ENCODE measurements around the gene COX15. TPM values are rescaled to one million over a fixed set of nuclear protein-coding genes. Genes with fewer than 3 reads are reported as not detected.

The COX15 gene
- total RNA-seq, 1 experiment from 2014 or later = 34.2 TPM

DNA sequence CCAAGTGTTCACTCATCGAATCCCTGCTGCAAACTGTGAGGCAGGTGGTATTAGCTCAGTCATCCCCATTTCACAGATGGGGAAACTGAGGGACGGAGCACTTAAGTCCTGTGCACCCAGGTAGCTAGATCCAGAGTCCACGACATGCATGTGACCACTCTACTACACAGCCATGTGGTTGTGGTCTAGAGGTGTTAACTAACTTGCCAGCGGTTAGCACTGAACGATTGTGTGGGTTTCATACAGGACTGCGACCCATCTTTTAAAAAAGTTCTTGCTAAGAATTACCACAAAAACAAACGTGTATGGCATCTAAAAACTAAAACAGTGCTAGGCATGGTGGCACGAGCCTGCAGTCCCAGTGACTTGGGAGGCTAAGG lies 34.4 kb upstream of the COX15 start:
- Histone ChIP-seq H4K8ac (replicated peaks; ENCODE audit: insufficient read length, low read depth, low read length) (no peak overlapping the region), H4K91ac (ENCODE audit: insufficient read length, low read depth, low read length) (no peak overlapping the region), H2BK120ac (ENCODE audit: low read depth, low read length, poor library complexity, severe bottlenecking) (no peak overlapping the region), H3K9ac (ENCODE audit: extremely low read depth, insufficient read length, low read length) (no peak overlapping the region), H2BK12ac (ENCODE audit: insufficient read length, low read depth, low read length) (no peak overlapping the region), H3K14ac (ENCODE audit: insufficient read depth, low read length) (no peak overlapping the region), H4K20me1 (ENCODE audit: control insufficient read depth, insufficient read depth, insufficient read length) (no peaks in the 10 kb centered on the region), H4K5ac (ENCODE audit: insufficient read length, low read depth, low read length) (no peak overlapping the region), H3K4me2 (ENCODE audit: insufficient read depth, insufficient read length, low read length) (no peak overlapping the region), H2AFZ (ENCODE audit: low read length) (no peak overlapping the region), H3K27ac (ENCODE audit: insufficient read length, low read depth, low read length) (no peak overlapping the region), H3K18ac (ENCODE audit: insufficient read length, low read depth, low read length) (no peak overlapping the region), H3T11ph (ENCODE audit: low read length) (no peak overlapping the region), H2BK20ac (ENCODE audit: low read depth, low read length, poor library complexity, severe bottlenecking) (no peak overlapping the region), H2AK5ac (ENCODE audit: insufficient read length, low read length) (no peak overlapping the region), H3K56ac (ENCODE audit: insufficient read length, low read depth, low read length) (no peak overlapping the region), H3K4me1 (ENCODE audit: insufficient read depth, low read length) (no peaks in the 10 kb centered on the region), H3K23ac (ENCODE audit: insufficient read length, low read depth, low read length) (no peak overlapping the region), H3K79me2 (ENCODE audit: insufficient read depth, low read length) (no peaks in the 10 kb centered on the region), H3K4ac (ENCODE audit: low read depth, low read length) (no peak overlapping the region), H3K23me2 (ENCODE audit: insufficient read length, low read depth, low read length, poor library complexity, severe bottlenecking) (no peaks in the 10 kb centered on the region), H2BK5ac (ENCODE audit: insufficient read length, low read length) (no peak overlapping the region), H3K79me1 (ENCODE audit: insufficient read depth, low read depth, low read length, poor library complexity, severe bottlenecking) (no peaks in the 10 kb centered on the region), H3K9me3 (ENCODE audit: control insufficient read depth, low read depth, low read length) (no peaks in the 10 kb centered on the region), H2BK15ac (ENCODE audit: low read depth, low read length) (no peak overlapping the region), H3K27me3 (ENCODE audit: insufficient read depth, low read length) (no peaks in the 10 kb centered on the region)
- Mint-ChIP-seq H3K9me3 (no peaks in the 10 kb centered on the region), H3K27me3 (ENCODE audit: low read depth) (no peaks in the 10 kb centered on the region), H3K4me3 (no peak overlapping the region), H3K27ac (no peak overlapping the region), H3K36me3 (ENCODE audit: insufficient read depth in 1 of 3, low read depth in 3 of 3) (peaks cover 0 to 5% (median 0%) of the 10 kb centered on the region in 3 experiments; a peak in 2 of 7 replicates), H3K4me1 (no peaks in the 10 kb centered on the region)
- WGBS (ENCODE audit: extremely low coverage, insufficient read length, low lambda C conversion rate) = no CpG with 5 or more reads among the region's 8 CpGs
- TF ChIP-seq, protein P1, sequence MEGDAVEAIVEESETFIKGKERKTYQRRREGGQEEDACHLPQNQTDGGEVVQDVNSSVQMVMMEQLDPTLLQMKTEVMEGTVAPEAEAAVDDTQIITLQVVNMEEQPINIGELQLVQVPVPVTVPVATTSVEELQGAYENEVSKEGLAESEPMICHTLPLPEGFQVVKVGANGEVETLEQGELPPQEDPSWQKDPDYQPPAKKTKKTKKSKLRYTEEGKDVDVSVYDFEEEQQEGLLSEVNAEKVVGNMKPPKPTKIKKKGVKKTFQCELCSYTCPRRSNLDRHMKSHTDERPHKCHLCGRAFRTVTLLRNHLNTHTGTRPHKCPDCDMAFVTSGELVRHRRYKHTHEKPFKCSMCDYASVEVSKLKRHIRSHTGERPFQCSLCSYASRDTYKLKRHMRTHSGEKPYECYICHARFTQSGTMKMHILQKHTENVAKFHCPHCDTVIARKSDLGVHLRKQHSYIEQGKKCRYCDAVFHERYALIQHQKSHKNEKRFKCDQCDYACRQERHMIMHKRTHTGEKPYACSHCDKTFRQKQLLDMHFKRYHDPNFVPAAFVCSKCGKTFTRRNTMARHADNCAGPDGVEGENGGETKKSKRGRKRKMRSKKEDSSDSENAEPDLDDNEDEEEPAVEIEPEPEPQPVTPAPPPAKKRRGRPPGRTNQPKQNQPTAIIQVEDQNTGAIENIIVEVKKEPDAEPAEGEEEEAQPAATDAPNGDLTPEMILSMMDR (conservative IDR thresholded peaks at IDR 0.05) = no peak
- no peak for DNase-seq
